A549 (cell line): ENCODE measurements around the gene ZDHHC3.

Experiments
- MYC ChIP-seq: IDR thresholded peaks from 2 replicates; pipeline ENCODE4 v1.6.1; 2012; ENCODE audit warnings: mild to moderate bottlenecking, inconsistent platforms, low read length, improper control_type of control experiment, borderline replicate concordance
- SMC3 ChIP-seq: fragments of >200 bp; sonication (Bioruptor Twin); formaldehyde crosslinking; IDR thresholded peaks from 3 replicates; pipeline ENCODE4 v1.6.1; 2018; ENCODE audit warnings: inconsistent platforms
- TF ChIP-seq, protein P1 (sequence below): fragments of >200 bp; sonication (Bioruptor Twin); formaldehyde crosslinking; IDR thresholded peaks from 3 replicates; pipeline ENCODE4 v1.5.1; 2016

DNA sequence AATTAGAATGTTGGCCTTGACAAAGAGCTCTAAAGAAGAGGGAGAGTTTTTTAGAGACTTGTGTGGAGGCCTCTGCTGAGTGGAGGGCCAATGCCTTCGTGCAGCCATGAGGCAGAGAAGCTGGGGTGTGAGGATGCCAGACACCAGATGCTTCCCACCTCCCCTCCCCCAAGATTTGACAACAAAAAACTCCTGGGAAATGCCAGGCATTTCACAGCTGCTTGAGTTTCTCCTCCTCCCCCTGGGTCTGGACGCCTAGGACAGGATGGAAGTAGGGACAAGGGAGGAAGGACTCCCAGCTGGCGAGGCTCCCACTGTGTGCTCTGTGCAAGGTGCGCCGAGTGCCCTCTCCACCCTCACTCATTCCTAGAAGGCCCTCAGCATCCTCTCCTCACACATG lies 81.5 kb downstream of the ZDHHC3 start:
- TF ChIP-seq SMC3 (no peak), MYC (no peak)
- TF ChIP-seq, protein P1, sequence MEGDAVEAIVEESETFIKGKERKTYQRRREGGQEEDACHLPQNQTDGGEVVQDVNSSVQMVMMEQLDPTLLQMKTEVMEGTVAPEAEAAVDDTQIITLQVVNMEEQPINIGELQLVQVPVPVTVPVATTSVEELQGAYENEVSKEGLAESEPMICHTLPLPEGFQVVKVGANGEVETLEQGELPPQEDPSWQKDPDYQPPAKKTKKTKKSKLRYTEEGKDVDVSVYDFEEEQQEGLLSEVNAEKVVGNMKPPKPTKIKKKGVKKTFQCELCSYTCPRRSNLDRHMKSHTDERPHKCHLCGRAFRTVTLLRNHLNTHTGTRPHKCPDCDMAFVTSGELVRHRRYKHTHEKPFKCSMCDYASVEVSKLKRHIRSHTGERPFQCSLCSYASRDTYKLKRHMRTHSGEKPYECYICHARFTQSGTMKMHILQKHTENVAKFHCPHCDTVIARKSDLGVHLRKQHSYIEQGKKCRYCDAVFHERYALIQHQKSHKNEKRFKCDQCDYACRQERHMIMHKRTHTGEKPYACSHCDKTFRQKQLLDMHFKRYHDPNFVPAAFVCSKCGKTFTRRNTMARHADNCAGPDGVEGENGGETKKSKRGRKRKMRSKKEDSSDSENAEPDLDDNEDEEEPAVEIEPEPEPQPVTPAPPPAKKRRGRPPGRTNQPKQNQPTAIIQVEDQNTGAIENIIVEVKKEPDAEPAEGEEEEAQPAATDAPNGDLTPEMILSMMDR: no peak
